NCI-H1105 (cell line): ENCODE data around the gene PTGES3L.
"Not testable (repeated sequence)": the region's sequence is repeated elsewhere in the genome, so short reads cannot be mapped to it uniquely, and the experiment has no call there.

Source experiments
- DNase-seq: peaks from one replicate; lab custom pipeline; 2025; lab: John Stamatoyannopoulos, UW

PTGES3L gene

GRCh38 chr17:43014020-43014648 is 34.3 kb upstream of the PTGES3L start:
- DNase-seq = no peak

DNA sequence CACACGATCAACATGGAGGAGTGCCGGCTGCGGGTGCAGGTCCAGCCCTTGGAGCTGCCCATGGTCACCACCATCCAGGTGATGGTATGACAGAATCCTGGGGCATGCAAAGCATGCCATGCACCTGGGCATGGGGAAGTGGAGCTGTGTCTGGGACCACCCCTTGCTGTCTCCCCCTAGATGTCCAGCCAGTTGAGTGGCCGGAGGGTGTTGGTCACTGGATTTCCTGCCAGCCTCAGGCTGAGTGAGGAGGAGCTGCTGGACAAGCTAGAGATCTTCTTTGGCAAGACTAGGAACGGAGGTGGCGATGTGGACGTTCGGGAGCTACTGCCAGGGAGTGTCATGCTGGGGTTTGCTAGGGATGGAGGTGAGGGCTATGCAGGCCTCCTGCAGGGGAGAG is 33.4 kb upstream of the PTGES3L start:
- DNase-seq = no peak

GRCh38 chr17:43011728-43012472 is 32.0 kb upstream of the PTGES3L start:
- no peak for DNase-seq

DNA sequence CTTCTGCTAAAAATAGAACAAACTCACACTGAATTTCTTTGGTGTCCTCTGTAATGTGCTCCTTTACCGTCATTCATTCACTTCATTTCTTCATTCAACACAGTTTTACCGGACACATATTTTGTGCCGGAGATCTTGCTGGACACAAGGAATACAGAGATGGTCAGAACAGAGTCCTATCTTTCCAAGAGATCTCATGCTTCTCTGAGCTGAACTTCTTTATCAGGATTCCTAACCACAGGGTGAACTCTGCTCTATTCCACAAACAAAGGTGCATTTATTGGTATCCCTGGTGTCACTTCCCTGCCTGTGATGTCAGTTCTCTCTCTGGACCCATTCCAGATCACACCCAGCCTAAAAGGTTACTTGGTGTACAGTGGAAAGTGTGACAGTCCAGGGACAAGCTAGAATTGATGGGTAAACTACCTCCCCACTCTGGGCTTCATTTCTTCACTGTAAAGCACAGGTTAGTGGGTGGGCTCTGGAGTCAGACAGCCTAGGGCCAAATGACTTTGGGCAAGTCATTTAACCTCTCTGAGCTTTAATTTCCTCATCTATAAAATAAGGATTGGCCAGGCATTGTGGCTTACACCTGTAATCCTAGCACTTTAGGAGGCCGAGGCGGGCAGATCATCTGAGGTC is 30.9 kb upstream of the PTGES3L start:
- DNase-seq = no peak

GRCh38 chr17:43006639-43007551 is 27.0 kb upstream of the PTGES3L start, which contains the start of gene IFI35:
Gene IFI35 (plus strand): TSS chr17:43006784. CDS start chr17:43006948, 164 bp downstream.
- DNase-seq = no peak

DNA sequence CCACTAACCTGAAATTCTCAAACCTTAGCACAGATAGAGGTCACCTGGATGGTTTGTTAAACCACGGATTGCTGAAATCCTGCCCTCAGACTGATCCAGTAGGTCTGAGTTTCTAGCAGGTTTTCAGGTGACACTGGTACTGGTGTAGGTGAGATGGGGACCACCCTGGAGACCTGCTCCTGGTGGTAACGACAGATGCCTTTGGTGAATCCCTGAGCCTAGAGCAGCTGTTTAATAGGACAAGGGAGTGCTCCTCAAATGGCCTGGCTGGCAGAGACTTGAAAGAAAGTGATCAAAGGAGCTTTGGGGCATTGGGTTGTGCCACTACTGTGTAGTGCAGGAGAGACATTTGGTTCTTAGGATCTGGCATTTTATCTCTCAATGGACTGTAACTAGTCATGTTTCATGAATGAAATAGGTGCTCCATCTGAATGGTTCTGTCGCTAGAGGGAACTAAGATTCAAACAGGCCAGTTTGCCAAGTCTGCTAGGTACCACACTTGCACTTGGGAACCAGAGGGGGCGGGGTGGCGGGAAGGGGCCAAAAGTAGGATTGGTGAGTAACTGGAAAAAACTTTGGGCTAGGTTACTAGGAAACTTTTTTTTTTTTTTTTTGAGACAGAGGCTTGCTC is 23.8 kb upstream of the PTGES3L start:
- no peak for DNase-seq

DNA sequence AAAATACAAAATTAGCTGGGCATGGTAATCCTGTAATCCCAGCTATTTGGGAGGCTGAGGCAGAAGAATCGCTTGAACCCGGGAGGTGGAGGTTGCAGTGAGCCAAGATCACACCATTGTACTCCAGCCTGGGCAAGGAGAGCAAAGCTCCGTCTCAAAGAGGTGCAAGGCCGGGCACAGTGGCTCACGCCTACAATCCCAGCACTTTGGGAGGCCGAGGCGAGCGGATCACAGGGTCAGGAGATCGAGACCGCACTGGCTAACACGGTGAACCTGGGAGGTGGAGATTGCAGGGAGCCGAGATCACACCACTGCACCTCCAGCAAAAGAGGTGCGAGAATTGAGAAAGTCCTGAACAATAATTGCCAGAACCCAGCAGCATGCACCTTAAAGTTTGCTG is 21.0 kb upstream of the PTGES3L start:
- DNase-seq = not testable (repeated sequence)

DNA sequence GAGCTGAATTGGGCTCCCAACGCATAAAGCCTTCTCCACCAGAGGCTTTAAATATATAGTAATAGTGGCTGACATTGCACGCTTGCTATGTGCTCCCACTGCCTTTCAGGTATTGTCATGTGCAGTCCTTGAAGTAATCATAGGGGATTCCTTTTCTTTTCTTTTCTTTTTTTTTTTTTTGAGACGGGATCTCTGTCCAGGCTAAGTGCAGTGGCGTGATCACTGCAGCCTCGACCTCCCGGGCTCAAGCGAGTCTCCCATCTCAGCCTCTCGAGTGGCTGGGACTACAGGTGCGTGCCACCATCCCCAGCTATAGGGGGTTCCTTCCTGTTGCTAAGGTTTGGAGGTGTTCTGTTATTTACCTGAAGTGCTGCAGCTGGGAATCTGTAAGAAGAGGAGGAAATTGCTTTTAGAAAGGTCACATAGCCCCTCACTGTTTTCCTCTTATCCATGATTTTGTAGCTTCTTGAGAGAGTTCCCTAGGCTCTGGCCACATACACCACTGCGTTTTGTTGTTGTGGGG is 19.2 kb upstream of the PTGES3L start:
- no peak for DNase-seq

GRCh38 chr17:42997984-42998938 is 18.4 kb upstream of the PTGES3L start, which contains the start of gene RPL27:
Gene RPL27 (plus strand): TSS chr17:42998419. CDS start chr17:42998751, 332 bp downstream.
- peak; percentile 99 for DNase-seq

GRCh38 chr17:42997390-42997983 is 17.6 kb upstream of the PTGES3L start:
- no peak for DNase-seq

DNA sequence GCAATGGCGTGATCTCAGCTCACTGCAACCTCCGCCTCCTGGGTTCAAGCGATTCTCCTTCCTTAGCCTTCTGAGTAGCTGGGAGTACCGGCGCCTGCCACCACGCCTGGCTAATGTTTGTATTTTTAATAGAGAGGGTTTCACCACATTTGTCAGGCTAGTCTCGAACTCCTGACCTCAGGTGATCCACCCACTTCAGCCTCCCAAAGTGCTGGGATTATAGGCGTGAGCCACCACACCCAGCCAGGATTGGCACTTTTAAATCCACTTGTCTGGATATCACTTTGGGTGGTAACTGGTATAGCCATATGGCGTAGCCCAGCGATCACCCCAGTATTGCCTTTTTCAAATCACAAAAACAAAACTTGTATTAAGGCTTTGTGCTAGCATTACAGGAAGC is 14.0 kb upstream of the PTGES3L start:
- not testable (repeated sequence) for DNase-seq

DNA sequence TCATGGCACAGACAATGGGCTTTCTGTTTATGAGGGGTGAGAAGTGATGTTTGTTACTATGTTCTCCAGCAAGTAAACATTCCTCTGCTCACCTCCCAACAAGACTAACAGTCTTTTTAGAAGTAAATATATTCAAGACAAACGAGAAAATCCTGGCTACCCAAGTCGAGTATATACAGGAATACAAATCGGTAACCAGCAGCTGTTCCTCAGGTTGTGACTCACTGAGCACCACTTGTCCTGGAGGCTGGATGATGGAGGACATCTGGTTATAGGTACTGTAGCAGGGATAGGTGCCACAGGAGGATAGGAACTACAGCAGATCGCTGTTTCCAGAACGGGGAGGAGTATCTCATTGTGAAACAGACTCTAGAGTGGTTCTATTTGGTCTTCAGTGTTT is 13.0 kb upstream of the PTGES3L start:
- no peak for DNase-seq

DNA sequence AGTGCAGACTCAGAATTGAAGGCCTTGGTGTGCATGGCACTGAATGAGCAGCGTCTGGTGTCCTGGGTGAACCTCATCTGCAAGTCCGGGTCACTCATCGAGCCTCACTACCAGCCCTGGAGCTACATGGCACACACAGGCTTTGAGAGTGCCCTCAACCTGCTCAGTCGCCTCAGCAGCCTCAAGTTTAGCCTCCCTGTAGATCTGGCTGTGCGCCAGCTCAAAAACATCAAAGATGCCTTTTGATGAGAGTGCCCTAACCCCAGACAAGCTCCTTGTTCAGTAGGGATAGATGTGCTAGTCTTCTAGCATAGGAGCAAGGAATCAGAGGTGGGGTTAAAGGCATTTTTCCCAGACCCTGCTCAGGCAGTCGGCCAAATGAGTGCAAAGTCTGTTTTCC is 11.6 kb upstream of the PTGES3L start:
- DNase-seq = no peak

GRCh38 chr17:42989726-42990652 is 10.1 kb upstream of the PTGES3L start:
- no peak for DNase-seq

GRCh38 chr17:42989141-42989540 is 9.3 kb upstream of the PTGES3L start:
- no peak for DNase-seq

DNA sequence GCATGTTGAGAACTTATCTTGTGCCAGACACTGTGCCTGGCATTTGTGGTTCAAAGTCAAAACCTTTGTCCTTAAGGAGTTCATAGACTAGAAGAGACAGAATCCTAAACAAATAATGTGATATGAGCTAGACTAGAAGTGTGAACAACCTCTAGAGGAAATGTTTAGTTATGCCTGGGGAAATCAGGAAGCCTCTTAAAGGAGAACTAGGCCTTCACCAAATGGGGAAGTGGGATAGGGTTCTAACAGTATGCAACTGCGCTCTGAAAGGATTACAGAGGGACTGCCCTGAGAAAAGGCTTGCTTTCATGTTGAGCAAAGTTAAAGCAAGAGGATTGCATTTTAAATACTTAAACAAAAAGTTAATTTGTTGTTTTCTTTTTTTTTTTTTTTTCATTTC is 5.3 kb upstream of the PTGES3L start:
- DNase-seq = no peak

- no peak for DNase-seq
Measured at GRCh38 chr17:42982266-42982665, 2.4 kb upstream of the PTGES3L start.

- peak; percentile 53 for DNase-seq
Measured at GRCh38 chr17:42980766-42981397, 1.0 kb upstream of the PTGES3L start.
